Measurements from ENCODE around the gene PHACTR1.

GRCh38 chr6:13080462-13081188 lies 364.1 kb downstream of the PHACTR1 start:
- TF ChIP-seq CTCF (conservative IDR thresholded peaks at IDR 0.05; ENCODE audit: low read depth, low read length) (no peak), EZH2 (IDR thresholded peaks at IDR 0.05; ENCODE audit: borderline replicate concordance, low read depth, low read length, poor library complexity, severe bottlenecking) (no peak)
